Lung (tissue), 12 donors: Measurements from ENCODE around the gene NRSN2. TPM values are rescaled to one million over a fixed set of nuclear protein-coding genes. Genes with fewer than 3 reads are reported as not detected.

Experiments used
- ATAC-seq: fragments of 200-7000 bp; cut with Tn5 transposase; one replicate; pipeline ENCODE4 v1.9.1; 2020; ENCODE audit warnings: moderate number of reproducible peaks; ENCODE audit not compliant: insufficient read depth, low FRiP score
- DNase-seq, 3 donors: peaks; one replicate each; pipeline ENCODE4 v3.0.0-alpha.2; 2013 to 2017
- H3K27ac ChIP-seq, 2 donors: one replicate each; pipeline ENCODE4 v1.5.1; 2013; ENCODE audit warnings: mild to moderate bottlenecking in 2 of 2, moderate library complexity in 2 of 2, control low read depth in 1 of 2, inconsistent platforms in 1 of 2, low read depth in 1 of 2, low read length in 1 of 2
- H3K27me3 ChIP-seq, 3 donors: one replicate each; pipeline ENCODE4 v1.5.1; 2013; ENCODE audit warnings: low read length in 2 of 3; ENCODE audit not compliant: control insufficient read depth in 3 of 3, insufficient read depth in 3 of 3
- H3K36me3 ChIP-seq, 4 donors: one replicate each; pipeline ENCODE4 v1.5.1; 2013; ENCODE audit warnings: low read length in 4 of 4, mild to moderate bottlenecking in 1 of 4, moderate library complexity in 1 of 4; ENCODE audit not compliant: control insufficient read depth in 4 of 4, insufficient read depth in 4 of 4
- H3K4me1 ChIP-seq, 5 donors: one replicate each; pipeline ENCODE4 v1.5.1; 2013; ENCODE audit warnings: low read length in 5 of 5, mild to moderate bottlenecking in 2 of 5, moderate library complexity in 1 of 5; ENCODE audit not compliant: control insufficient read depth in 5 of 5, insufficient read depth in 5 of 5
- H3K4me3 ChIP-seq: one replicate; pipeline ENCODE4 v1.5.1; 2013; ENCODE audit warnings: mild to moderate bottlenecking, control low read depth, moderate library complexity
- H3K9ac ChIP-seq, 2 donors: one replicate each; pipeline ENCODE4 v1.5.1; 2013; ENCODE audit warnings: low read length in 2 of 2, control low read depth in 1 of 2; ENCODE audit not compliant: insufficient read depth in 1 of 2
- H3K9me3 ChIP-seq, 4 donors: one replicate each; pipeline ENCODE4 v1.5.1; 2013; ENCODE audit warnings: low read length in 3 of 4, mild to moderate bottlenecking in 1 of 4, moderate library complexity in 1 of 4; ENCODE audit not compliant: control insufficient read depth in 4 of 4, insufficient read depth in 3 of 4
- CTCF ChIP-seq: IDR thresholded peaks from 2 replicates; pipeline ENCODE4 v1.5.1; 2012; ENCODE audit warnings: mild to moderate bottlenecking; ENCODE audit errors: control extremely low read depth, extremely low read depth
- WGBS, 2 donors: extraction: QIAGEN DNeasy Blood & Tissue Kit; methylation state at CpG; one replicate each; pipeline ENCODE4 v1.1.7; 2013; 5-methylcytosine and 5-hydroxymethylcytosine counted together
- polyA plus RNA-seq, 2 donors: library from polyadenylated mRNA; stranded (reverse); fragments of 200-250 nt; gene quantifications; one replicate each; pipeline ENCODE4 v1.2.1, GENCODE V29; 2013
- total RNA-seq, 2 donors: library from RNA; depleted of rRNA in 1 of 2; stranded (reverse); fragments of >200 nt in 1 of 2; gene quantifications; one replicate each; pipeline ENCODE4 v1.2.1, GENCODE V29; 2014 to 2021
- donor health status: control.
- donor health status: control.
- donor health status: Bipolar disorder and iron deficiency.
- donor health status: healthy.
- donor health status: DM: yes; HTN: yes; CAD: no.

Gene NRSN2
- total and polyA plus RNA-seq, 4 donors: 15.3 to 43.7 (median 28.6) TPM

- no peaks in the 10 kb centered on the region for H3K27me3 ChIP-seq
- no peaks in the 10 kb centered on the region for H3K36me3 ChIP-seq
- TF ChIP-seq CTCF: peak; percentile 16
- 59 to 62% methylated on average over 13 of the region's 13 CpGs for WGBS, 2 donors
- H3K9me3 ChIP-seq: no peaks in the 10 kb centered on the region
- H3K4me1 ChIP-seq: peaks cover 0 to 24% (median 15%) of the 10 kb centered on the region in 5 donors
- DNase-seq (peak; percentile 94 to 97 (median 97)), ATAC-seq (peak; percentile 48)
- peak overlapping the region in 1 of 2 donors; percentile 17 for H3K27ac ChIP-seq
- no peak overlapping the region for H3K4me3 ChIP-seq
- H3K9ac ChIP-seq: no peak overlapping the region
Observed at GRCh38 chr20:362271-363254, 15.7 kb downstream of the NRSN2 start.

- Histone ChIP-seq H3K9me3 (no peaks in the 10 kb centered on the region), H3K4me1 (peaks cover 0 to 24% (median 15%) of the 10 kb centered on the region in 5 donors), H3K36me3 (no peaks in the 10 kb centered on the region), H3K9ac (no peak overlapping the region), H3K27me3 (no peaks in the 10 kb centered on the region), H3K4me3 (no peak overlapping the region), H3K27ac (peak overlapping the region in 1 of 2 donors; percentile 17)
- ATAC-seq (no peak), DNase-seq (no peak)
- TF ChIP-seq CTCF: no peak
- 83 to 86% methylated on average over 13 of the region's 13 CpGs for WGBS, 2 donors
Observed at GRCh38 chr20:363319-364078, 16.6 kb downstream of the NRSN2 start.

GRCh38 chr20:364905-365794 is 18.2 kb downstream of the NRSN2 start:
- WGBS, 2 donors: 64 to 82% methylated on average over 9 of the region's 9 CpGs
- Histone ChIP-seq H3K9ac (no peak overlapping the region), H3K27ac (no peak overlapping the region)

More at GRCh38 chr20:364905-365794, 18.2 kb downstream of the NRSN2 start:
- no peak for ATAC-seq
- Histone ChIP-seq H3K9me3 (no peaks in the 10 kb centered on the region), H3K4me3 (no peak overlapping the region), H3K4me1 (peaks cover 0 to 27% (median 19%) of the 10 kb centered on the region in 5 donors), H3K27me3 (no peaks in the 10 kb centered on the region), H3K36me3 (no peaks in the 10 kb centered on the region)
- DNase-seq: no peak
- no peak for TF ChIP-seq CTCF
